ENCODE measurements around the gene PRELP. TPM values are rescaled to one million over a fixed set of nuclear protein-coding genes. Genes with fewer than 3 reads are reported as not detected.

PRELP gene
- total RNA-seq, 1 experiment from 2014 or later: 0.07 TPM

GRCh38 chr1:203441766-203442165 is 33.8 kb upstream of the PRELP start:
- Histone ChIP-seq H3K4me2 (ENCODE audit: insufficient read depth, insufficient read length, low read length) (no peak overlapping the region), H4K20me1 (ENCODE audit: control insufficient read depth, insufficient read depth, insufficient read length) (no peaks in the 10 kb centered on the region), H3K4ac (ENCODE audit: low read depth, low read length) (no peak overlapping the region), H2AK5ac (ENCODE audit: insufficient read length, low read length) (no peak overlapping the region), H3K14ac (ENCODE audit: insufficient read depth, low read length) (no peak overlapping the region), H3K27me3 (ENCODE audit: insufficient read depth, low read length) (no peaks in the 10 kb centered on the region), H4K8ac (replicated peaks; ENCODE audit: insufficient read length, low read depth, low read length) (no peak overlapping the region), H3K9me3 (ENCODE audit: control insufficient read depth, low read depth, low read length) (peaks cover 6% of the 10 kb centered on the region), H4K91ac (ENCODE audit: insufficient read length, low read depth, low read length) (no peak overlapping the region), H3K79me1 (ENCODE audit: insufficient read depth, low read depth, low read length, poor library complexity, severe bottlenecking) (no peaks in the 10 kb centered on the region), H3K27ac (ENCODE audit: insufficient read length, low read depth, low read length) (no peak overlapping the region), H4K5ac (ENCODE audit: insufficient read length, low read depth, low read length) (no peak overlapping the region), H3K9ac (ENCODE audit: extremely low read depth, insufficient read length, low read length) (no peak overlapping the region), H3K79me2 (ENCODE audit: insufficient read depth, low read length) (no peaks in the 10 kb centered on the region), H2AFZ (ENCODE audit: low read length) (no peak overlapping the region), H3K23ac (ENCODE audit: insufficient read length, low read depth, low read length) (no peak overlapping the region), H2BK12ac (ENCODE audit: insufficient read length, low read depth, low read length) (no peak overlapping the region), H3K56ac (ENCODE audit: insufficient read length, low read depth, low read length) (no peak overlapping the region), H3K18ac (ENCODE audit: insufficient read length, low read depth, low read length) (no peak overlapping the region), H2BK15ac (ENCODE audit: low read depth, low read length) (no peak overlapping the region), H3K4me1 (ENCODE audit: insufficient read depth, low read length) (peaks cover 6% of the 10 kb centered on the region; the same call in 1 of the 2 replicates), H2BK5ac (ENCODE audit: insufficient read length, low read length) (no peak overlapping the region), H3T11ph (ENCODE audit: low read length) (no peak overlapping the region), H2BK120ac (ENCODE audit: low read depth, low read length, poor library complexity, severe bottlenecking) (no peak overlapping the region), H3K23me2 (ENCODE audit: insufficient read length, low read depth, low read length, poor library complexity, severe bottlenecking) (no peaks in the 10 kb centered on the region), H2BK20ac (ENCODE audit: low read depth, low read length, poor library complexity, severe bottlenecking) (no peak overlapping the region)
- H3K27me3 Mint-ChIP-seq (ENCODE audit: low read depth): peaks cover 21% of the 10 kb centered on the region
- H3K4me3 Mint-ChIP-seq: no peak overlapping the region
- H3K27ac Mint-ChIP-seq: no peak overlapping the region
- TF ChIP-seq CTCF (conservative IDR thresholded peaks at IDR 0.05): no peak
- no peak for DNase-seq
- H3K4me1 Mint-ChIP-seq: peaks cover 14 to 16% of the 10 kb centered on the region in 2 experiments
- peaks cover 8 to 11% of the 10 kb centered on the region in 2 experiments; a peak in 4 of 5 replicates for H3K9me3 Mint-ChIP-seq
- WGBS (ENCODE audit: extremely low coverage, insufficient read length, low lambda C conversion rate): no CpG with 5 or more reads among the region's 9 CpGs
- H3K36me3 Mint-ChIP-seq (ENCODE audit: insufficient read depth in 1 of 3, low read depth in 3 of 3): peaks cover 3 to 8% (median 3%) of the 10 kb centered on the region in 3 experiments; a peak in 6 of 7 replicates

All from H9 (cell line).